ENCODE data around the gene NAP1L4. TPM values are rescaled to one million over a fixed set of nuclear protein-coding genes. Genes with fewer than 3 reads are reported as not detected.
"Not testable (repeated sequence)": the region's sequence is repeated elsewhere in the genome, so short reads cannot be mapped to it uniquely, and the experiment has no call there.

NAP1L4 gene
- total and polyA plus RNA-seq, 7 donors: 121 to 153 (median 143) TPM

GRCh38 chr11:2910401-2910955 is 81.7 kb downstream of the NAP1L4 start:
- peaks cover 0 to 27% (median 7%) of the 10 kb centered on the region in 3 donors for H3K27me3 ChIP-seq (ENCODE audit: insufficient read depth in 3 of 3, low read length in 2 of 3)
- intact Hi-C loops (cut with DNase I): no loop called here

GRCh38 chr11:2909133-2909902 is 82.8 kb downstream of the NAP1L4 start:
- peak in 1 of 2 donors; percentile 52 for DNase-seq
- Histone ChIP-seq H3K27ac (no peak overlapping the region), H3K4me1 (no peaks in the 10 kb centered on the region), H3K4me3 (no peak overlapping the region), H3K27me3 (ENCODE audit: insufficient read depth in 3 of 3, low read length in 2 of 3) (peaks cover 0 to 34% (median 7%) of the 10 kb centered on the region in 3 donors), H3K9me3 (no peaks in the 10 kb centered on the region), H3K36me3 (ENCODE audit: insufficient read depth in 1 of 2, low read depth in 1 of 2) (no peaks in the 10 kb centered on the region)
- intact Hi-C loops (cut with DNase I): no loop called here
- WGBS, 3 donors: 20 to 28% (median 24%) methylated on average over 34 to 76 of the region's 78 CpGs
- ATAC-seq: peak in 1 of 4 donors; percentile 32
- TF ChIP-seq CTCF (IDR thresholded peaks at IDR 0.05): no peak

More at GRCh38 chr11:2910401-2910955, 81.7 kb downstream of the NAP1L4 start:
- H3K9me3 ChIP-seq: no peaks in the 10 kb centered on the region
- no peak overlapping the region for H3K27ac ChIP-seq
- H3K36me3 ChIP-seq (ENCODE audit: insufficient read depth in 1 of 2, low read depth in 1 of 2): no peaks in the 10 kb centered on the region
- no peak for TF ChIP-seq CTCF (IDR thresholded peaks at IDR 0.05)
- 91 to 94% (median 93%) methylated on average over 13 of the region's 13 CpGs for WGBS, 3 donors
- ATAC-seq: no peak
- no peaks in the 10 kb centered on the region for H3K4me1 ChIP-seq
- no peak for DNase-seq
- no peak overlapping the region for H3K4me3 ChIP-seq

- ATAC-seq (no peak), DNase-seq (no peak)
- Histone ChIP-seq H3K9me3 (no peaks in the 10 kb centered on the region), H3K4me1 (no peaks in the 10 kb centered on the region), H3K36me3 (ENCODE audit: insufficient read depth in 1 of 2, low read depth in 1 of 2) (no peaks in the 10 kb centered on the region), H3K27ac (no peak overlapping the region), H3K4me3 (no peak overlapping the region), H3K27me3 (ENCODE audit: insufficient read depth in 3 of 3, low read length in 2 of 3) (peaks cover 0 to 37% (median 7%) of the 10 kb centered on the region in 3 donors)
- TF ChIP-seq CTCF (IDR thresholded peaks at IDR 0.05): no peak
- WGBS, 3 donors: 85 to 95% (median 91%) methylated on average over 14 of the region's 14 CpGs
- intact Hi-C loops (cut with DNase I): no loop called here
Measured at GRCh38 chr11:2908130-2908529, 84.0 kb downstream of the NAP1L4 start.

- H3K9me3 ChIP-seq; intact Hi-C loops (cut with DNase I); H3K27ac ChIP-seq; DNase-seq; ATAC-seq; H3K36me3 ChIP-seq (ENCODE audit: insufficient read depth in 1 of 2, low read depth in 1 of 2); H3K4me1 ChIP-seq; H3K4me3 ChIP-seq: not testable (repeated sequence)
- WGBS, 3 donors: 81 to 88% (median 84%) methylated on average over 7 of the region's 7 CpGs
- peaks cover 0 to 47% (median 13%) of the 10 kb centered on the region in 3 donors for H3K27me3 ChIP-seq (ENCODE audit: insufficient read depth in 3 of 3, low read length in 2 of 3)
Measured at GRCh38 chr11:2905299-2905698, 86.8 kb downstream of the NAP1L4 start.
